ENCODE measurements around the gene FOXN1.
"Not testable (repeated sequence)": the region's sequence is repeated elsewhere in the genome, so short reads cannot be mapped to it uniquely, and the experiment has no call there.

FOXN1 gene

GRCh38 chr17:28519236-28519635 is 13.1 kb downstream of the FOXN1 start:
- no peak overlapping the region for H3K4me3 Mint-ChIP-seq
- H3K36me3 Mint-ChIP-seq: no peaks in the 10 kb centered on the region
- peaks cover 7% of the 10 kb centered on the region for H3K4me1 Mint-ChIP-seq
- ATAC-seq (ENCODE audit: low read depth) (no peak), DNase-seq (ENCODE audit: low spot score in 2 of 2) (no peak)
- no peaks in the 10 kb centered on the region for H3K9me3 Mint-ChIP-seq
- no peak overlapping the region for H3K27ac Mint-ChIP-seq
- no peaks in the 10 kb centered on the region for H3K27me3 Mint-ChIP-seq

GRCh38 chr17:28520687-28521086 is 14.5 kb downstream of the FOXN1 start:
- Mint-ChIP-seq H3K4me3 (no peak overlapping the region), H3K9me3 (no peaks in the 10 kb centered on the region), H3K36me3 (no peaks in the 10 kb centered on the region), H3K4me1 (peaks cover 7% of the 10 kb centered on the region), H3K27ac (no peak overlapping the region), H3K27me3 (no peaks in the 10 kb centered on the region)
- no peak for DNase-seq (ENCODE audit: low spot score in 2 of 2)
- ATAC-seq (ENCODE audit: low read depth): no peak

- no peak for DNase-seq (ENCODE audit: low spot score in 2 of 2)
These were observed 15.3 kb downstream of the FOXN1 start for GRCh38 chr17:28521311-28522085.

GRCh38 chr17:28522281-28522680 is 16.1 kb downstream of the FOXN1 start:
- not testable (repeated sequence) for H3K27ac Mint-ChIP-seq; DNase-seq (ENCODE audit: low spot score in 2 of 2); H3K9me3 Mint-ChIP-seq; H3K4me1 Mint-ChIP-seq; ATAC-seq (ENCODE audit: low read depth); H3K4me3 Mint-ChIP-seq; H3K27me3 Mint-ChIP-seq; H3K36me3 Mint-ChIP-seq

More at GRCh38 chr17:28521311-28522085, 15.3 kb downstream of the FOXN1 start:
- no peaks in the 10 kb centered on the region for H3K36me3 Mint-ChIP-seq
- peaks cover 7% of the 10 kb centered on the region for H3K4me1 Mint-ChIP-seq
- H3K27ac Mint-ChIP-seq: no peak overlapping the region
- no peak overlapping the region for H3K4me3 Mint-ChIP-seq
- H3K27me3 Mint-ChIP-seq: no peaks in the 10 kb centered on the region
- no peak for ATAC-seq (ENCODE audit: low read depth)
- no peaks in the 10 kb centered on the region for H3K9me3 Mint-ChIP-seq

- H3K36me3 Mint-ChIP-seq: no peaks in the 10 kb centered on the region
- H3K4me1 Mint-ChIP-seq: peaks cover 4% of the 10 kb centered on the region
- ATAC-seq (ENCODE audit: low read depth): no peak
- no peak overlapping the region for H3K4me3 Mint-ChIP-seq
- no peaks in the 10 kb centered on the region for H3K27me3 Mint-ChIP-seq
- no peak overlapping the region for H3K27ac Mint-ChIP-seq
- no peaks in the 10 kb centered on the region for H3K9me3 Mint-ChIP-seq
- no peak for DNase-seq (ENCODE audit: low spot score in 2 of 2)
These were observed 17.0 kb downstream of the FOXN1 start for GRCh38 chr17:28523186-28523585.

- no peaks in the 10 kb centered on the region for H3K27me3 Mint-ChIP-seq
- no peak overlapping the region for H3K27ac Mint-ChIP-seq
- no peaks in the 10 kb centered on the region for H3K36me3 Mint-ChIP-seq
- no peaks in the 10 kb centered on the region for H3K9me3 Mint-ChIP-seq
- H3K4me1 Mint-ChIP-seq: peaks cover 3% of the 10 kb centered on the region
- no peak for ATAC-seq (ENCODE audit: low read depth)
- H3K4me3 Mint-ChIP-seq: no peak overlapping the region
- no peak for DNase-seq (ENCODE audit: low spot score in 2 of 2)
These were observed 17.7 kb downstream of the FOXN1 start for GRCh38 chr17:28523876-28524275.

GRCh38 chr17:28524476-28525424 is 18.6 kb downstream of the FOXN1 start:
- Mint-ChIP-seq H3K4me1 (peaks cover 3% of the 10 kb centered on the region), H3K4me3 (no peak overlapping the region), H3K36me3 (no peaks in the 10 kb centered on the region), H3K27me3 (no peaks in the 10 kb centered on the region), H3K9me3 (no peaks in the 10 kb centered on the region), H3K27ac (no peak overlapping the region)
- ATAC-seq (ENCODE audit: low read depth): no peak
- DNase-seq (ENCODE audit: low spot score in 2 of 2): no peak

- H3K9me3 Mint-ChIP-seq: no peaks in the 10 kb centered on the region
- no peak for ATAC-seq (ENCODE audit: low read depth)
- DNase-seq (ENCODE audit: low spot score in 2 of 2): no peak
- H3K36me3 Mint-ChIP-seq: no peaks in the 10 kb centered on the region
- H3K4me3 Mint-ChIP-seq: no peak overlapping the region
- no peaks in the 10 kb centered on the region for H3K4me1 Mint-ChIP-seq
- no peaks in the 10 kb centered on the region for H3K27me3 Mint-ChIP-seq
- no peak overlapping the region for H3K27ac Mint-ChIP-seq
These were observed 20.2 kb downstream of the FOXN1 start for GRCh38 chr17:28526381-28526780.

- no peak for DNase-seq (ENCODE audit: low spot score in 2 of 2)
- Mint-ChIP-seq H3K36me3 (no peaks in the 10 kb centered on the region), H3K4me1 (no peaks in the 10 kb centered on the region), H3K27me3 (no peaks in the 10 kb centered on the region), H3K4me3 (no peak overlapping the region), H3K9me3 (no peaks in the 10 kb centered on the region), H3K27ac (no peak overlapping the region)
- ATAC-seq (ENCODE audit: low read depth): no peak
These were observed 21.1 kb downstream of the FOXN1 start for GRCh38 chr17:28527181-28527681.

- Mint-ChIP-seq H3K27me3 (no peaks in the 10 kb centered on the region), H3K9me3 (no peaks in the 10 kb centered on the region), H3K4me3 (no peak overlapping the region), H3K27ac (no peak overlapping the region), H3K36me3 (no peaks in the 10 kb centered on the region), H3K4me1 (no peaks in the 10 kb centered on the region)
- DNase-seq (ENCODE audit: low spot score in 2 of 2) (no peak), ATAC-seq (ENCODE audit: low read depth) (no peak)
These were observed 21.7 kb downstream of the FOXN1 start for GRCh38 chr17:28527859-28528258.

GRCh38 chr17:28528327-28529012 is 22.3 kb downstream of the FOXN1 start:
- ATAC-seq (ENCODE audit: low read depth) (no peak), DNase-seq (ENCODE audit: low spot score in 2 of 2) (no peak)
- H3K4me1 Mint-ChIP-seq: no peaks in the 10 kb centered on the region
- H3K27me3 Mint-ChIP-seq: peaks cover 1% of the 10 kb centered on the region
- H3K9me3 Mint-ChIP-seq: no peaks in the 10 kb centered on the region
- no peak overlapping the region for H3K27ac Mint-ChIP-seq
- no peaks in the 10 kb centered on the region for H3K36me3 Mint-ChIP-seq
- H3K4me3 Mint-ChIP-seq: no peak overlapping the region

- no peaks in the 10 kb centered on the region for H3K9me3 Mint-ChIP-seq
- no peak overlapping the region for H3K27ac Mint-ChIP-seq
- DNase-seq (ENCODE audit: low spot score in 2 of 2) (no peak), ATAC-seq (ENCODE audit: low read depth) (no peak)
- H3K4me3 Mint-ChIP-seq: no peak overlapping the region
- no peaks in the 10 kb centered on the region for H3K4me1 Mint-ChIP-seq
- peaks cover 1% of the 10 kb centered on the region for H3K27me3 Mint-ChIP-seq
- no peaks in the 10 kb centered on the region for H3K36me3 Mint-ChIP-seq
These were observed 22.9 kb downstream of the FOXN1 start for GRCh38 chr17:28529013-28529400.

- Mint-ChIP-seq H3K27me3 (peaks cover 1% of the 10 kb centered on the region), H3K9me3 (no peaks in the 10 kb centered on the region), H3K4me3 (no peak overlapping the region), H3K27ac (no peak overlapping the region), H3K4me1 (no peaks in the 10 kb centered on the region), H3K36me3 (no peaks in the 10 kb centered on the region)
- DNase-seq (ENCODE audit: low spot score in 2 of 2): no peak
- no peak for ATAC-seq (ENCODE audit: low read depth)
These were observed 24.1 kb downstream of the FOXN1 start for GRCh38 chr17:28530250-28530649.

GRCh38 chr17:28530926-28531325 is 24.8 kb downstream of the FOXN1 start:
- no peaks in the 10 kb centered on the region for H3K4me1 Mint-ChIP-seq
- H3K27ac Mint-ChIP-seq: no peak overlapping the region
- ATAC-seq (ENCODE audit: low read depth): no peak
- H3K9me3 Mint-ChIP-seq: no peaks in the 10 kb centered on the region
- H3K36me3 Mint-ChIP-seq: no peaks in the 10 kb centered on the region
- DNase-seq (ENCODE audit: low spot score in 2 of 2): no peak
- no peak overlapping the region for H3K4me3 Mint-ChIP-seq
- H3K27me3 Mint-ChIP-seq: peaks cover 1% of the 10 kb centered on the region
